Brain microvascular endothelial cell (primary cell): Measurements from ENCODE around the gene SALL3.

Experiments
- DNase-seq: peaks from one replicate; pipeline ENCODE4 v3.0.0-alpha.2; 2020
- H3K27ac ChIP-seq: fragments of 250-450 bp; sonication (Bioruptor Pico); 2 replicates; pipeline ENCODE4 v1.5.1; 2020; ENCODE audit warnings: mild to moderate bottlenecking, moderate library complexity
- H3K27me3 ChIP-seq: fragments of 250-450 bp; sonication (Bioruptor Pico); replicated peaks from 2 replicates; pipeline ENCODE4 v1.5.1; 2020; ENCODE audit warnings: mild to moderate bottlenecking
- H3K36me3 ChIP-seq: fragments of 250-450 bp; sonication (Bioruptor Pico); replicated peaks from 2 replicates; pipeline ENCODE4 v1.5.1; 2020; ENCODE audit warnings: mild to moderate bottlenecking
- H3K4me3 ChIP-seq: 2 replicates; pipeline ENCODE4 v1.5.1; 2011; ENCODE audit warnings: low read depth, mild to moderate bottlenecking, control low read depth, low read length, moderate library complexity
- CTCF ChIP-seq: IDR thresholded peaks from 2 replicates; pipeline ENCODE4 v1.5.1; 2011; ENCODE audit warnings: low read depth, mild to moderate bottlenecking, moderate library complexity, low read length, control low read depth, inconsistent platforms; ENCODE audit errors: missing control alignments
- in situ Hi-C: cut with HindIII; loops from 2 replicates; pipeline ENCODE4 v1.10.0; 2017; ENCODE audit warnings: low sequenced_read_pairs, low pct_ligation_motif_present

Gene SALL3

GRCh38 chr18:78975292-78975691 lies 4.3 kb upstream of the SALL3 start:
- H3K36me3 ChIP-seq, result no peaks in the 10 kb centered on the region
- H3K27me3 ChIP-seq, result peaks cover 65% of the 10 kb centered on the region
- no peak overlapping the region for H3K4me3 ChIP-seq
- no peak for DNase-seq
- H3K27ac ChIP-seq, result no peak overlapping the region
- in situ Hi-C loops, result no loop called here
- TF ChIP-seq CTCF, result no peak

GRCh38 chr18:78975699-78976335 lies 3.8 kb upstream of the SALL3 start:
- no peak for TF ChIP-seq CTCF
- Histone ChIP-seq H3K27me3 (peaks cover 70% of the 10 kb centered on the region), H3K27ac (no peak overlapping the region)

GRCh38 chr18:78976765-78977636 lies 2.6 kb upstream of the SALL3 start:
- no peak for DNase-seq
- in situ Hi-C loops, result no loop called here
- Histone ChIP-seq H3K36me3 (no peaks in the 10 kb centered on the region), H3K27ac (no peak overlapping the region), H3K4me3 (no peak overlapping the region), H3K27me3 (peaks cover 82% of the 10 kb centered on the region)
- no peak for TF ChIP-seq CTCF

More at GRCh38 chr18:78975699-78976335, 3.8 kb upstream of the SALL3 start:
- no peak overlapping the region for H3K4me3 ChIP-seq
- in situ Hi-C loops, result no loop called here
- H3K36me3 ChIP-seq, result no peaks in the 10 kb centered on the region
- DNase-seq, result no peak

GRCh38 chr18:78977637-78978348 lies 1.8 kb upstream of the SALL3 start:
- no peak for TF ChIP-seq CTCF
- in situ Hi-C loops, result no loop called here
- DNase-seq, result no peak
- Histone ChIP-seq H3K36me3 (no peaks in the 10 kb centered on the region), H3K27ac (no peak overlapping the region), H3K27me3 (peaks cover 85% of the 10 kb centered on the region), H3K4me3 (no peak overlapping the region)

DNA sequence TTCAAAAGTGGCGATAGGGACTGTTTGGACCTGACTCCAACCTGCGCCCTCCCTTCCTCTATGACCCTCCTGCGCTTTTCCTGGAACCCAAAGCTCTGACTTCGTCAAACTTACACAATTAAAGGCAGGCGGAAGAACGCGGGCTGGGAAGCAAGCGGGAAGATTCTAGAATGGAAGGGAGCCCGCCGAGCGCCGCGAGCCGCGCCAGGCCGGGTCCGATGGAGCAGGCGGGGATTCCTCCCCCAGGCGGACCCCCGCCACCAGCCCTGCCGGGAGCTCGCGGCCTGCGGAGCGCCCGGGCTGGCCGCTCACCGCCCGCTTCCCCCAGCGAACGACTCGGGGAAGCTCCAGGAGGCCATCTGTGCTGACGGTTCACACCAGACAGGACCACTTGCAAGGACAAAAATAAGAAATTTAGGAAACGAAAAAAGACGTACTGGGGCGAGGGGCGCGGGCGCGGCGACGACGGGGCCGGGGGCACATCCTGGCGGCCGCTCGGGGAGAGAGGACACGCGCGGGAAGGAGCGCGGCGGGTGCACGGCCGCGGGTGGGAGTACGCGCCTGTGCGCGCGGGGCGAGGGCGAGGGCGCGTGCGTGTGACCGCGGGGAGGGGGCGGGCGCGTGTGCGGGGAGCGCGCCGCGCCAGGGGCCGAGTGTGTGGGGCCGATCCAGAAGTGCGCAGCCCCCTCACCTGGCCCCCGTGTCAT lies 1.1 kb upstream of the SALL3 start:
- in situ Hi-C loops, result no loop called here
- Histone ChIP-seq H3K27me3 (peaks cover 84% of the 10 kb centered on the region), H3K36me3 (no peaks in the 10 kb centered on the region), H3K27ac (no peak overlapping the region), H3K4me3 (no peak overlapping the region)
- no peak for TF ChIP-seq CTCF
- DNase-seq, result no peak
